HepG2 (cell line): ENCODE results near the gene UCN. TPM values are rescaled to one million over a fixed set of nuclear protein-coding genes. Genes with fewer than 3 reads are reported as not detected.

Experiments used
- NCOA2 ChIP-seq: sonication (generic); formaldehyde crosslinking; IDR thresholded peaks from 2 replicates; pipeline ENCODE4 v1.8.0; 2022; ENCODE audit warnings: inconsistent platforms
- NFE2L1 ChIP-seq: sonication (generic); formaldehyde crosslinking; IDR thresholded peaks from 2 replicates; pipeline ENCODE4 v1.4.0; 2020; ENCODE audit warnings: missing genetic modification reagents, mild to moderate bottlenecking, borderline replicate concordance
- NKX3-1 ChIP-seq: sonication (generic); formaldehyde crosslinking; IDR thresholded peaks from 2 replicates; pipeline ENCODE4 v1.5.0; 2020; ENCODE audit warnings: missing genetic modification reagents
- PHF21A ChIP-seq: sonication (generic); formaldehyde crosslinking; IDR thresholded peaks from 2 replicates; pipeline ENCODE4 v1.5.0; 2020; ENCODE audit warnings: mild to moderate bottlenecking, missing genetic modification reagents
- SMAD3 ChIP-seq: sonication (generic); formaldehyde crosslinking; IDR thresholded peaks from 2 replicates; pipeline ENCODE4 v1.4.0; 2020; ENCODE audit warnings: missing genetic modification reagents
- THYN1 ChIP-seq: sonication (generic); formaldehyde crosslinking; IDR thresholded peaks from 2 replicates; pipeline ENCODE4 v1.8.1; 2023; ENCODE audit warnings: low read depth, mild to moderate bottlenecking, moderate library complexity, missing genetic modification reagents, borderline replicate concordance
- ZFP36L1 ChIP-seq: sonication (generic); formaldehyde crosslinking; IDR thresholded peaks from 2 replicates; pipeline ENCODE4 v1.8.0; 2022; ENCODE audit warnings: mild to moderate bottlenecking, missing genetic modification reagents, moderate library complexity
- ZNF205 ChIP-seq: IDR thresholded peaks from 2 replicates; pipeline ENCODE4 v1.6.1; 2018; ENCODE audit warnings: missing biosample characterization, missing genetic modification reagents
- ZNF367 ChIP-seq: sonication (generic); formaldehyde crosslinking; IDR thresholded peaks from 2 replicates; pipeline ENCODE4 v1.4.0; 2020; ENCODE audit warnings: missing genetic modification reagents, borderline replicate concordance
- ZNF547 ChIP-seq: sonication (generic); formaldehyde crosslinking; IDR thresholded peaks from 2 replicates; pipeline ENCODE4 v1.5.1; 2020; ENCODE audit warnings: mild to moderate bottlenecking, missing genetic modification reagents
- ZNF558 ChIP-seq: sonication (generic); formaldehyde crosslinking; IDR thresholded peaks from 2 replicates; pipeline ENCODE4 v1.9.0; 2022; ENCODE audit warnings: mild to moderate bottlenecking, missing genetic modification reagents, borderline replicate concordance
- ZNF570 ChIP-seq: sonication (generic); formaldehyde crosslinking; IDR thresholded peaks from 2 replicates; pipeline ENCODE4 v1.4.0; 2020; ENCODE audit warnings: mild to moderate bottlenecking, missing genetic modification reagents, borderline replicate concordance
- ZNF652 ChIP-seq: IDR thresholded peaks from 2 replicates; pipeline ENCODE4 v1.6.1; 2016; ENCODE audit warnings: low read depth, borderline replicate concordance
- ZNF674 ChIP-seq: sonication (generic); formaldehyde crosslinking; IDR thresholded peaks from 2 replicates; pipeline ENCODE4 v1.5.0; 2020; ENCODE audit warnings: low read depth, mild to moderate bottlenecking, missing genetic modification reagents
- ZNF780A ChIP-seq: sonication (generic); formaldehyde crosslinking; IDR thresholded peaks from 2 replicates; pipeline ENCODE4 v1.8.0; 2022; ENCODE audit warnings: mild to moderate bottlenecking, missing genetic modification reagents, moderate library complexity
- ZNF781 ChIP-seq: sonication (generic); formaldehyde crosslinking; IDR thresholded peaks from 2 replicates; pipeline ENCODE4 v1.5.1; 2020; ENCODE audit warnings: borderline replicate concordance, mild to moderate bottlenecking, missing genetic modification reagents; ENCODE audit errors: not compliant biosample characterization
- ZSCAN31 ChIP-seq: sonication (generic); formaldehyde crosslinking; IDR thresholded peaks from 2 replicates; pipeline ENCODE4 v1.5.0; 2020; ENCODE audit warnings: low read depth, mild to moderate bottlenecking, missing genetic modification reagents
- polyA plus RNA-seq, 8 experiments: library from polyadenylated mRNA; depleted of rRNA in 3 of 8; stranded (reverse) in 7 of 8; unstranded in 1 of 8; fragments of >200 nt; fragmentation: Illumina TruSeq in 4 of 8; extraction: Trizol in 4 of 8; gene quantifications; 2 replicates each; pipeline versions ENCODE4 v1.2.1 to v1.2.3, GENCODE V29; 2011 to 2016; ENCODE audit warnings: low read depth in 4 of 8, missing spikeins in 1 of 8, mixed read lengths in 1 of 8; ENCODE audit not compliant: insufficient read depth in 1 of 8
- total RNA-seq, 5 experiments: library from RNA; depleted of rRNA; stranded (reverse); fragments of >200 nt; fragmentation: Illumina TruSeq; extraction: Trizol; gene quantifications; 2 replicates each; pipeline ENCODE4 v1.2.3, GENCODE V29; 2016; ENCODE audit warnings: low read depth in 1 of 5
- TF ChIP-seq, protein P1 (sequence below): sonication (generic); formaldehyde crosslinking; IDR thresholded peaks from 2 replicates; pipeline ENCODE4 v1.4.0; 2020; ENCODE audit warnings: missing genetic modification reagents
- TF ChIP-seq, protein P2 (sequence below): sonication (generic); formaldehyde crosslinking; IDR thresholded peaks from 2 replicates; pipeline ENCODE4 v1.5.0; 2020; ENCODE audit warnings: missing genetic modification reagents
- TF ChIP-seq, protein P3 (sequence below): sonication (generic); formaldehyde crosslinking; IDR thresholded peaks from 2 replicates; pipeline ENCODE4 v1.4.0; 2020; ENCODE audit warnings: missing genetic modification reagents, borderline replicate concordance

The UCN gene
- total and polyA plus RNA-seq, 2 of the 13 experiments (the other 11 are each of a cell fraction or from before 2014, with no cell fraction given) = 1.2 to 2.3 TPM

DNA sequence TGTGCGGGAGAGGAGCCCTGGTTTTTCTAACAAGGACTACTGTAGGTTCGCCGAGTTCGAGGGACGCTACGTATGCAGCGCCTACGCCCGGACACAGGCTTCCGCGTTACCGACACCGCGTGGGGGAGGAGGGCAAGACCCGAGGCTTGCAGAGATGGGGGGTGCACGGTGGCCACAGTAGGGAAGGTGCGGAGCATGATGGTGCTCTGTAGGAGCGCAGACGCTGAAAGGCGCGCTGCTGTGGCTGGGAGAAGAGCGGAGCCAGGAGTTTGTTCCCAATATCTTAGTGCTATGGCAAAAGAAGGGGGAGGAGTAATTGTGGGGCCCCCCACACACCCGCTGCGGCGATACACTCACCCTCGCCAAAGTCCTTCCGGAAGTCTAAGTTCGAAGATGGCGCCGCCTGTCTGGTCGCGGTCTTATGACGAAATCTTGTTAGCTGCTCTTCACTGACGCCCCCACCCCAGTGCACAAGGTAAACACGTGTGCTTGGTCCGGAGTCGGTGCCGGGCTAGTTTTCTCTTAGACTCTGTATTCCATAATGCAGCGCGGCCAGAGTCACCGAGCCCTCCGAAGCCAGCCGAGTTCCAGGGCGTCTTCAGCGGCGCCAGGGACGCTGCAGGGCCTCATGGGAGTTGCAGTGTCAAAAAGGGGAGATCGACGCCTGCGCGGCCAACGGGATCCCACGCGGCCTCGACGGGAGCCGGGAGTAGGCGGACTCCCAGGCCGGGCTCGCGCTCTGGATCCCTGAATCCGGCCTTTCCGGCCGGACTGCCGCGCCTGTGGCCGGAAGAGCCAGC, 48.3 kb upstream of the UCN start, which contains the start of gene GTF3C2 (continued):
- TF ChIP-seq, protein P1, sequence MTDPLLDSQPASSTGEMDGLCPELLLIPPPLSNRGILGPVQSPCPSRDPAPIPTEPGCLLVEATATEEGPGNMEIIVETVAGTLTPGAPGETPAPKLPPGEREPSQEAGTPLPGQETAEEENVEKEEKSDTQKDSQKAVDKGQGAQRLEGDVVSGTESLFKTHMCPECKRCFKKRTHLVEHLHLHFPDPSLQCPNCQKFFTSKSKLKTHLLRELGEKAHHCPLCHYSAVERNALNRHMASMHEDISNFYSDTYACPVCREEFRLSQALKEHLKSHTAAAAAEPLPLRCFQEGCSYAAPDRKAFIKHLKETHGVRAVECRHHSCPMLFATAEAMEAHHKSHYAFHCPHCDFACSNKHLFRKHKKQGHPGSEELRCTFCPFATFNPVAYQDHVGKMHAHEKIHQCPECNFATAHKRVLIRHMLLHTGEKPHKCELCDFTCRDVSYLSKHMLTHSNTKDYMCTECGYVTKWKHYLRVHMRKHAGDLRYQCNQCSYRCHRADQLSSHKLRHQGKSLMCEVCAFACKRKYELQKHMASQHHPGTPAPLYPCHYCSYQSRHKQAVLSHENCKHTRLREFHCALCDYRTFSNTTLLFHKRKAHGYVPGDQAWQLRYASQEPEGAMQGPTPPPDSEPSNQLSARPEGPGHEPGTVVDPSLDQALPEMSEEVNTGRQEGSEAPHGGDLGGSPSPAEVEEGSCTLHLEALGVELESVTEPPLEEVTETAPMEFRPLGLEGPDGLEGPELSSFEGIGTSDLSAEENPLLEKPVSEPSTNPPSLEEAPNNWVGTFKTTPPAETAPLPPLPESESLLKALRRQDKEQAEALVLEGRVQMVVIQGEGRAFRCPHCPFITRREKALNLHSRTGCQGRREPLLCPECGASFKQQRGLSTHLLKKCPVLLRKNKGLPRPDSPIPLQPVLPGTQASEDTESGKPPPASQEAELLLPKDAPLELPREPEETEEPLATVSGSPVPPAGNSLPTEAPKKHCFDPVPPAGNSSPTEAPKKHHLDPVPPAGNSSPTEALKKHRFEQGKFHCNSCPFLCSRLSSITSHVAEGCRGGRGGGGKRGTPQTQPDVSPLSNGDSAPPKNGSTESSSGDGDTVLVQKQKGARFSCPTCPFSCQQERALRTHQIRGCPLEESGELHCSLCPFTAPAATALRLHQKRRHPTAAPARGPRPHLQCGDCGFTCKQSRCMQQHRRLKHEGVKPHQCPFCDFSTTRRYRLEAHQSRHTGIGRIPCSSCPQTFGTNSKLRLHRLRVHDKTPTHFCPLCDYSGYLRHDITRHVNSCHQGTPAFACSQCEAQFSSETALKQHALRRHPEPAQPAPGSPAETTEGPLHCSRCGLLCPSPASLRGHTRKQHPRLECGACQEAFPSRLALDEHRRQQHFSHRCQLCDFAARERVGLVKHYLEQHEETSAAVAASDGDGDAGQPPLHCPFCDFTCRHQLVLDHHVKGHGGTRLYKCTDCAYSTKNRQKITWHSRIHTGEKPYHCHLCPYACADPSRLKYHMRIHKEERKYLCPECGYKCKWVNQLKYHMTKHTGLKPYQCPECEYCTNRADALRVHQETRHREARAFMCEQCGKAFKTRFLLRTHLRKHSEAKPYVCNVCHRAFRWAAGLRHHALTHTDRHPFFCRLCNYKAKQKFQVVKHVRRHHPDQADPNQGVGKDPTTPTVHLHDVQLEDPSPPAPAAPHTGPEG (CRISPR knock-in tag) = peak; percentile 53; the same call in 1 of the 2 replicates
- TF ChIP-seq ZNF652 (CRISPR knock-in tag) (0 out of 2 replicates have a peak, but pooled peaks have one; percentile 13), NKX3-1 (CRISPR knock-in tag) (peak; percentile 89; the same call in 1 of the 2 replicates), NCOA2 (peak; percentile 37; the same call in 1 of the 2 replicates), ZNF367 (CRISPR knock-in tag) (no peak; the same call in 1 of the 2 replicates), ZFP36L1 (CRISPR knock-in tag) (peak; percentile 87), NFE2L1 (peak; percentile 58; the same call in 1 of the 2 replicates), PHF21A (CRISPR knock-in tag) (peak; percentile 70), ZSCAN31 (peak; percentile 91), ZNF547 (CRISPR knock-in tag) (peak; percentile 50; the same call in 1 of the 2 replicates), ZNF205 (peak; percentile 91), ZNF674 (CRISPR knock-in tag) (0 out of 2 replicates have a peak, but pooled peaks have one; percentile 65), SMAD3 (CRISPR knock-in tag) (peak; percentile 87), ZNF781 (CRISPR knock-in tag) (peak; percentile 77), ZNF780A (CRISPR knock-in tag) (peak; percentile 58; the same call in 1 of the 2 replicates), ZNF570 (no peak; the same call in 1 of the 2 replicates), THYN1 (CRISPR knock-in tag) (no peak), ZNF558 (CRISPR knock-in tag) (peak; percentile 91; the same call in 1 of the 2 replicates)
- TF ChIP-seq, protein P2, sequence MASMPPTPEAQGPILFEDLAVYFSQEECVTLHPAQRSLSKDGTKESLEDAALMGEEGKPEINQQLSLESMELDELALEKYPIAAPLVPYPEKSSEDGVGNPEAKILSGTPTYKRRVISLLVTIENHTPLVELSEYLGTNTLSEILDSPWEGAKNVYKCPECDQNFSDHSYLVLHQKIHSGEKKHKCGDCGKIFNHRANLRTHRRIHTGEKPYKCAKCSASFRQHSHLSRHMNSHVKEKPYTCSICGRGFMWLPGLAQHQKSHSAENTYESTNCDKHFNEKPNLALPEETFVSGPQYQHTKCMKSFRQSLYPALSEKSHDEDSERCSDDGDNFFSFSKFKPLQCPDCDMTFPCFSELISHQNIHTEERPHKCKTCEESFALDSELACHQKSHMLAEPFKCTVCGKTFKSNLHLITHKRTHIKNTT (CRISPR knock-in tag) = no peak
- TF ChIP-seq, protein P3, sequence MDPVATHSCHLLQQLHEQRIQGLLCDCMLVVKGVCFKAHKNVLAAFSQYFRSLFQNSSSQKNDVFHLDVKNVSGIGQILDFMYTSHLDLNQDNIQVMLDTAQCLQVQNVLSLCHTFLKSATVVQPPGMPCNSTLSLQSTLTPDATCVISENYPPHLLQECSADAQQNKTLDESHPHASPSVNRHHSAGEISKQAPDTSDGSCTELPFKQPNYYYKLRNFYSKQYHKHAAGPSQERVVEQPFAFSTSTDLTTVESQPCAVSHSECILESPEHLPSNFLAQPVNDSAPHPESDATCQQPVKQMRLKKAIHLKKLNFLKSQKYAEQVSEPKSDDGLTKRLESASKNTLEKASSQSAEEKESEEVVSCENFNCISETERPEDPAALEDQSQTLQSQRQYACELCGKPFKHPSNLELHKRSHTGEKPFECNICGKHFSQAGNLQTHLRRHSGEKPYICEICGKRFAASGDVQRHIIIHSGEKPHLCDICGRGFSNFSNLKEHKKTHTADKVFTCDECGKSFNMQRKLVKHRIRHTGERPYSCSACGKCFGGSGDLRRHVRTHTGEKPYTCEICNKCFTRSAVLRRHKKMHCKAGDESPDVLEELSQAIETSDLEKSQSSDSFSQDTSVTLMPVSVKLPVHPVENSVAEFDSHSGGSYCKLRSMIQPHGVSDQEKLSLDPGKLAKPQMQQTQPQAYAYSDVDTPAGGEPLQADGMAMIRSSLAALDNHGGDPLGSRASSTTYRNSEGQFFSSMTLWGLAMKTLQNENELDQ = no peak
